ENCODE data around the gene PRKAR1B.

The PRKAR1B gene

DNA sequence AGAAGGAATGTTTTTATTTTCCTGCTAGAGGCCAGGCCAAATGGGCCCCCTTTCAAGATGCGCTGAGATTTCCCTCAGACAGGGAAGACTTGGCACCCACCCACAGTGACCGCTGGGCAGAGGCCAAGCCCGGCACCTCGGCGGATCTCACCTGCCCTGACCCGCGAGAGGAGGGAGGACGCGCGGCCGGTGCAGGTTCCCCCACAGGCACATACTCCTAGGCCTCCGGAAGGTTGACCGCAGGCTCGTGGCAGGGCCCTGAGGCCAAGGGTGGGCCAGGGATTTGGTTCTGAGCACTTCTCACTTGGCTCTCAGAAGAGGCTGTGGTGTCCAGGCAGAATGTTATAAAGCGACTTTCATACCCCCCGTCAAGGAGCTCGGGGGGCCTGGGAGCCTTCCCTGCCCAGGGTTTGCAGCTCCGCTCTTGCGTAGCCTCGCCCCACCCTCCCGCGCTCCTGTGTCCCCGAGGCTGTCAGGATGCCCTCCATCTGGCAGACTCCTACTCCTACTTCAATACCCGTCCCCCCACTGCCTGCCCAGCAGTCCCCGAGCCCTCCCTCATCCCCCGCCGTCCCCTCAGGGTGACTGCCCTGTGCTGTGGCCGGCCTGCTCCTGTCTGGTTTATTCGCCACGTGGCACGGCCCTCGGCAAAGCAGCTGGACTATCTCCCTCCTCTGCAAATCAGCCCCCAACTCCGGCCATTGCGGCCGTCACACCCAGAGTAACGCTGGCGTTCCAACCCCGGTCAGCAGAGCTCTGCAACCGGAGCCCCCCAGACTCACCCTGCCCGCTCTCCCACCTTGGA lies 156.9 kb downstream of the PRKAR1B start:
- DNase-seq: no peak

DNA sequence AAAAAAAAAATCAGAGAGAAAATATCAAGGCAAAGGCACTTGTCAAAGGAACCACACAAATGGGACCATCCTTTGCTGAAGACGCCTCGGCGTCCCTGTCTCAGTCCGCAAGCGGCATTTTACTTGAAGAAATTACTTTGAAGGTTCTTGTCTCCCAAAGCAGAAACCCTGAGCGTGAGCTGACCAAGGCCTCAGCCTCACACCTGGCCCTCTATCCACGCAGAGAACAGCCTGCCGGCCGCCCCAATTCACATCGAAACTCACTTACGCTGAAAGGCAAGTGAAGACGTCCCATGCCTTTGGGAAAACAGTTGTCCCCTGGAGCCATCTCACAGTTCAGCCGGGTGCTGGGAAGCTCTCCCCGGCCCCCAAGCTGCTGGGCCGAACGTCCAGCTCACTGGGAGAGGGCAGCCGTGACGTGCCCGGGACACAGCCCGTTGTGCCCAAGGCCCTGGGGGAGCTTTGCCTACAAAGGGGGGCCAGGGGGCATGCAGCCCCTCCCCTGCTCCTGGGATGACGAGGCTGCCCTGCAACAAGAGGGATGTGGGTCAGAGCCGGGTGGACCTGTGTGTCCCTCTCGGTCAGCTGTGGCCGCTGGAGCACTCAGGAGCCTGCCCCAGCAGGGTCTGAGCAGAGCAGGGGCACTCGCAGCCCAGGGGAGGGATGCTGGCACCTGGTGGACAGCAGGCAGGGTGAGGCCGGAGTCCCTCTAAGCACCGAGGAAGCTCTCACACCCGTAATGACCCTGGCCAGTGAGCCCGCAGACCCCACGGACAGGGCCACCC lies 157.8 kb downstream of the PRKAR1B start:
- no peak for DNase-seq

DNA sequence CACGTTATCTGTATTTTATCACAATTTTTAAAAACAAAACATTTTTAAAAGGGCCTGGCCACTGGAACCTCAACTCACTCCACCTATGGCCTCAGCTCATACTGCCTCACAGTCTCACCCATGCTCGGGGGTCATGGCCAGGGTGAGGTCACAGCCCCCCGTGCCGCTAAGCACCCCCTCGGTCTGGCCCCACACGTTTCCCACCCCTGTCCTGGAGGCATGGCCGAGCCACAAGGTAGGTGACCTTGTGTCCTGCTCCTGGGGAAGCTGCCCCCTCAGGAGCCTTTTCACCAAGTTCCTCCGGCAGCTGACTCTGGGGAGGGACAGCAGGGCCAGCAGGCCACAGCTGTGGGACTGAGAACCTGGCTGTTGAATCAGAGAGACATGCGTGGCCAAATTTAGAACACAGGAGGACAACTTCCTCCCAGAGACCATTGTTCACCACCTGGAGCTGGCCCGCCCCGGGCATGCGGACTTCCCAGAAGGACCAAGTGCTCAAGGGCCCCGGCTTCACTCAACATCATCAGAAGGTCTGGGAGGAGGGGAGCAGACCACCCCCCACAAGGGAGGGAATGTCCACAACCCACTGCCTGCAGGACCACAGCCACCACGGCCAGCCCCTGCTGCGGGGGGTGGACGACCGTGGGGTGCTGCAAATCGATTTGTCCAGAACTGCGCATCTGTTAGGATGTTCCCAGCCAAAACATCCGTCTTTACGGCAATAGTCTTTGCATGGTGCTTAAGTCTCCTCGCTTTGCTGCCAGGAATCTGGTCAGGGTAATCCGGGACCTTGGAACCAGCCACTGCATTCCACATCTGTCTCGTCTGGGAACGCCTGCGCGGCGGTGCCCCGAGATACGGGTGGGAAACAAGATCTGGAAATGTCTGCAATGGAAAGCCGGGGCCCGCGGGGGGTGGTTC lies 158.8 kb downstream of the PRKAR1B start:
- DNase-seq: no peak

DNA sequence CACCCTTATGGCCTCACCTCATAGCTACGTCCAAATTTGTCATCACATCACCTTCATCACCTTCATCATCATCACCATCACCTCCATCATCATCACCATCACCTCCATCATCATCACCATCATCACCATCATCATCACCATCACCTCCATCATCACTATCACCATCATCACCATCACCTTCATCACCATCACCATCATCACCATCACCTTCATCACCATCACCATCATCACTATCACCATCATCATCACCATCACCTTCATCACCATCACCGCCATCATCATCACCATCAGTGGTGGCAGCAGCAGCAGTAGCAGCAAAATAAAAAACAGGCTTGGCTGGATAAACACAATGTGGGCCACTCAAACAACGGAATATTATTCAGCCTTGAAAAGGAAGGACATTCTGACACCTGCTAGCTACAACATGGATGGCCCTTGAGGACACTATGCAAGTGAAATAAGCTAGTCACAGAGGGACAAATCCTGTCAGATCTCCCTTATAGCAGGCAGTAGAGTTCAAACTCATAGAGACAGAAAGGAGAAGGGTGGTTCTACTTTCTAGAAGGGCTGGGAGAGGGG lies 159.7 kb downstream of the PRKAR1B start:
- DNase-seq: no peak

DNA sequence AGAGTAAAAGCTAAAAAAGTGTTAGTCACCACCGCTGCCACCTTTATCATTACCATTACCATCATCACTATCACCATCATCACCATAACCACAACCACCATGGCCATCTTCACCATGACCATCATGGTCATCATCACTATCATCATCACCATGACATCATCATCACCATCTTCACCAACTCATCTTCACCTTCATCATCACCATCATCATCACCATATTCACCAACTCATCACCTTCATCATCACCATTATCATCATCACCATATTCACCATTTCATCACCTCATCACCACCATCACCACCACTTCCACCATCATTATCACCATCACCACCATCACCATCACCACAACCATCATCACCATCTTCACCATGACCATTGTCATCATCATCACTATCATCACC lies 161.0 kb downstream of the PRKAR1B start:
- DNase-seq: no peak

DNA sequence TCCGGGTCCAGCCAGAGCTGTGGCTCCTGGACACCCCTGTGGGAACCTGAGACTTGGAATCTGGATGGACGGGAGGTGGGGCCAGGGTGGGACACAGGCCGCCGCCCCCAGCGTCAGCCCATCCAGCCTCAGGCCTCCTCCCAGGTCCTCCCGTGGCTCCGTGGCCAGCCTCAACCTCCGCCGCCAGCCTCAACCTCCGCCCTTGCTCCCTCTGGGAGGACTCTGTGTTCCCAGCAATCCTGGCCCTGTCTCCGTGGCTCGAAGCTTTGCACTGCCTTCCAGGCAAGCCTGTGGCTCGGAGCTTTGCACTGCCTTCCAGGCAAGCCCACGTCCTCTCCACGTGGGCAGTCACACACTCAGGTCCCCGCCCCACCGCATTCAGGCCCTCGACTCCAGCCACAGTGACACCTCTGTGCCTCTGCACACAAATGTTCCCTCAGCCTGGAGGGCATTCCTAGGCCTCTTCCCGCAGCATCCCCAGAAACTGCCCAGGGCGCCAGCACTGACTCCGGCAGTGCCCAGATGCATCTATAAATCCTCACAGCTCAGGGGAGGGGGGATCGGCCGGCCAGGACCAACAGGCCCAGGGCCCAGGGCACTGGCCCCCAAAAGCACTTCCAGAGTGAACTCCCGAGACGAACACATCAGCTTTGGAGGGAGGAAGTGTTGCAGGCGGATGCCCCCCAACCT lies 162.8 kb downstream of the PRKAR1B start:
- DNase-seq: no peak

DNA sequence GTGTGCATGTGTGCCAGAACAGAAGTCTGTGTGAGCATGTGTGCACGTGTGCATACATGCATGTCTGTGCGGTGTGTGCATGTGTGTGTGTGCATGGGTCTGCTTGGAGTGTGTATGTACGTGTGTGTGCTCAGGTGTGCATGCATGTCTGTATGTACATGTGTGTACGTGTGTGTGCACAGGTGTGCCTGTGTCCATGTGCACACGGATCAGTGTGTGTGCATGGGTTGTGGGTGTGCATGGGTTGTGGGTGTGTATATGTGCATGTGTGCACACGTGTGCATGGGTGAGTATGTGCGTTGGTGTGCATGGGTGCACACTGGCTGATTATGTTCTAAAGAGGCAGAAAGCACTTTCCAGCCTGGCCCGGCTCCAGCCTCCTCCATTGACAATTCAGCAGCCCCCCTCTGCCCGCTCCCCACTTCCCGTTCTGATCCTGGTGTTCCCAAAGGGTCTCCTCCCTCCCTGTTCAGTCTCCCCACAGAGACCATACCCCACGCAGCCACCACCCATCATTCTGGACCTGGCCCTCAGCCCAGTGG lies 163.4 kb downstream of the PRKAR1B start:
- no peak for DNase-seq

DNA sequence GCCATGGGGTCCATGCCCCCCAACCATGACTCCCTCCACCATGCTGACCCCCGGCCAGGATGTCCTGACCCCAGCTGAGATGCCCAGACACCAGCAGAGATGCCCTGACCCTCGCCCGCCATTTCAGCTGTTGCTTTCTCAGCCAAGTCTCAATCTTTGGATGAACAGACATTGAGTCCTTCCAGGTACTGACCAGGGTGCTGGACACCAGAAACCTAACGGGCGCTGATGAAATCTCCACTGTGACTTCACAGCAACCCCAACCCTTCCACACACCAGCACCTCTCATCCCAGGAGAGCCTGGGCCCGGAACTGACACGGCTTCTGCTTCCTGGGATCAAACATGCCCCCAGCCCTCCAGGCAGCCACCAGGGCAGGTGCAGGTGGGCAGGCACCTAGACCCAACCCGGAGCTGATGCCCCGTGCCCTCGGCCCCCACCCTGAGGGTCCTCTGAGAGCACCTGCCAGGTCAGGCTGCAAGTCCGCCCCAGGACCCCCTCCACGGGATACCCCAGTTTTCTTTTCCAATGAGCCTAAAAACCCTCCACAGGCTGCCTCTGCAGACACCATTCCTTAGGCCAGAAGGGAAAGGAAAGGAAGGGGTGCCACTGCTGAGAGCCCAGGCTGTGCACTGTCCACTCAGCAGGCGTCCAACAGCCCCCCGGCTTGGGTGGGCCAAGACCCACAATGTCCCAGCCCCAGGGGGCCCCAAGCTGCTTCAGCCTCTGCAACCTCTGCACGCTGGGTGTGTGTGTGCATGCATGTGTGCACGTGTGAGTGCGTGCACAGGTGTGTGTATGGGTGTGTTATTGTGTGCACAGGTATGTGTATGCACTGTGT lies 164.1 kb downstream of the PRKAR1B start:
- DNase-seq: no peak

DNA sequence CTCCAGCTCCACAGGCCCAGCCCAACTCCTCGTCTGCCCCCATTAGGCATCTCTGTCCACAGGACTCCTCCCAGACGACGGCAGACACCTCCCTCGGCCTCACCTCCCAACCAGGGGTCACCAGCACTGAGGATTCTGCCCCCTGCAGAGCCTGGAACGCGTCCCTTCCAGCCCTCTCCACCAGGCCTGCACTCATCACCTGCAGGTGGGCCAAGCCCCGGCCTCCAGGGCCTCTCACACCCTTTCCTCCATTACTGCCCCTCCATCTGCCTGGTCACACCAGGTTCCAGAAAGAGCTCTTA lies 164.8 kb downstream of the PRKAR1B start:
- DNase-seq: no peak

DNA sequence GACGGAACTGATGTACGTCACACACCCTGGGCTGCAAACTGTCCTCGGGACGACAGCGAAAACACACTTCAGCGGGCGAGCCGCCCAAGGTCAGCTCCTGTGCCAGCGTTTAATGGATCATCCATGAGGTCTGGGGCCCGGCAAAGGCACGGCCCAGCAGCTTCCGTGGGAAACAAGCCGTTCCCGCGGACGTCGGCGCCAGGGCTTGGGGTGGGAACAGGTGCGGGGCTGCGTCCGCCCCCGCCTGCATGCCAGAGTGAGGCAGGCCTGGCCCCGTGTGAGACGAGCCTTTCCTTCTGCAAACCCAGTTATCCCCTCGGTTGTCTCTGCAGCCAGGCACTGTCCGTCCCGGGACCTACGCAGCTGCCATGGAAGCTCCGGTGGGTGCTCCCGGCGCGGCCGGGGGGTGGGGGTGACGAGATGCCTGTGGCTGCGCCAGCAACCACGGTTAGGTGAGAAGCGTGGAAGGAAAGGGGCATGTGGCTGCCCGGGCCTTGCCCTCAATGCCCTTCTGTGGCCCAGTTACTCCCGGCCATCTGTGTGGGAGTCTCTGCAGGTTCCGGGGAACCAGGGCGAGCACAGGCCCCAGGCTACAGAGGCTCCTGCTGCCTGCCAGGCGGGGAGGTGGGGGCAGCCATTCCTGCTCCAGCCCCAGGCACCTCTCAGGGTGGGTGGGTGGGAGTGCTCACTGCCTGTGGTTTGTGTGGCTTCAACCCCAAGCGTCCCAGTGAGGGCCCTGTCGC lies 165.3 kb downstream of the PRKAR1B start:
- no peak for DNase-seq

DNA sequence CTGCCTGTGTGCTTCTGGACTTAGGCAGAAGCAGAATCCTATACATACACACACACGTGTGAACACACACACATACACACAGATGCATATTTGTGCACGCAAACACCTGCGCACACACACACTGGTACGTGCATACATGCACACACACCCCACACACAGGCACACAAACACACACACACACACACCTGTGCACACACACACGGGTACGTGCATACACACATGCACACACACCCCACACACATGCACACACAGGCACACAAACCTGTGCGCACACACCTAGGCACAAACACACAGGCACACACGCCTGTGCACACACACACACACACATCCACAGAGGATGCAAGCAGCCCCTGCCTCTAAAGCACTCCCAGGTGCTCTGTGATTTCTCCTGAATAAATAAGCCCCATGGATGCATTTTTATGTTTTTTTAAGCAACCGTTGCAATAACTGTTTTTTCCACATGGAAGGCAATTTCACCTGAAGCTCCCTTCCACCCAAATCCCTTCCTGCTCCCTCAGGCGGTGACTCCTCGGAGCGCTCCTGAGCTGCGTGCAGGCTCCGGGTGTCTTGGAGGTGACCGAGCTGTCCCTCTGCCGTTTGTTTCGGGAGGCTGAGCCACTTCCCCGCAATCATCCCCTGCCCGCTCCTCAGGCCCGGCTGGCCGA lies 166.0 kb downstream of the PRKAR1B start:
- no peak for DNase-seq

DNA sequence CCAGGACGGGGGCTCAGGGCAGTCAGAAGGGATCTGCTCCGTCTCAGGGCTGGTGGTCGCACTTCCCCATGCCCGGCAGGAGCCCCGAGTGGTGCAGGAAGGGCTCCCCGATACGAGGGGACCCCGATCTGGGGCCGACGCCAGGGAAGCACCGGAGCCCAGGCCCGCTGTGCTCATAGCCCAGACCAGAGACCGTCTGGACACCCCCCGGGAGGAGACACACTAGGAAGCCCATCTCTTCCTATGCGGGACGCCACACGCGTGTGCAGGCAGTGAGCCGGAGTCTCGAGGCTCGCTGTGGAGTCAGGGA lies 167.7 kb downstream of the PRKAR1B start:
- DNase-seq: no peak

DNA sequence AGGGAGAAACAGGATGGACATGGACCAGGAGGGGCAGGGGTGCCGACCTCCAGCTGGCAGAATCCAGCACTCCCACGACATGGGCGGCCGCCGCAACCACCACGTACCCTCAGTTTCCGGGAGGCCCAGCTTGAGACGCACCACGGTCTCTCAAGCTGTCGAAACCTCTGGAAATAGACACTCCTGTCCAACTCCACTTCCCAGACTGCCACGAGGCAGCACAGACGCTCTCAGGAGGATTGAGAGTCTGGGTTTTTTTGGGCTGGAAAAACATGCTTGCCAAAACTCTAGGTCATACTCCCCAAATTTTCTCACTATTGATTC lies 169.6 kb downstream of the PRKAR1B start:
- DNase-seq: no peak

DNA sequence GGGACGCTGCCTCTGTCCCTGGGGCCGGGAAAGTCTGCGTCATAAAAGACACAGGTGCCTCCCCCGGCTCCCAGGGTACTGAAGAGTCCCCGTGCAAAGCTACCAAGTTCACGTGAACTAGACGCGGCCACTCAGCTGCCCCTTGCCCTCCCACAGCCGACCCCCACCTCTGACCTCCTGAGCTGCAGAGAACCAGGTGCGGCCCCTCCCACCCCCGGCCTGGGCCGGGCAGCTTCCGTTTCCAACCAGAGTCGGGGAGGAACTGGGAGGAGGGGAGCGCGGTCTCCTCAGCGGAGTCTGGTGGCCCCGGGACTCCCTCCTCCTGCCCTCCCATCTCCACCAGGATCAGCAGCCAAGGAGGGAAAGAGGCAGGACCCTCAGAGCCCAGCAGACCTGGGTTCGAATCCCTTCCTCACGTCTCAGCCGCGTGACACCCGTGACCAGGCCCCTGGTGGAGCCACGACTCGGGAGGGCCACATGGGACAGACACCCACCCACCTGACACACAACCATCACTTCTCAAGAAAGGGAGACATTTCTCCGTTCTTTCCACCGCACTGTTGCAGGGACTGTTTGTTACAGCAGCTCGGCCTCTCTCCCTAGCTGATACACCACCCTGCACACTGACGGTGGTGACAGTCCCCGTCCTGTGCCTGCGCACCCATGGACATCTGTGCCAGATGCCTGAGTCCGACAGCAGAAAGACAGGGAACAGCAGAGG lies 170.1 kb downstream of the PRKAR1B start:
- no peak for DNase-seq

DNA sequence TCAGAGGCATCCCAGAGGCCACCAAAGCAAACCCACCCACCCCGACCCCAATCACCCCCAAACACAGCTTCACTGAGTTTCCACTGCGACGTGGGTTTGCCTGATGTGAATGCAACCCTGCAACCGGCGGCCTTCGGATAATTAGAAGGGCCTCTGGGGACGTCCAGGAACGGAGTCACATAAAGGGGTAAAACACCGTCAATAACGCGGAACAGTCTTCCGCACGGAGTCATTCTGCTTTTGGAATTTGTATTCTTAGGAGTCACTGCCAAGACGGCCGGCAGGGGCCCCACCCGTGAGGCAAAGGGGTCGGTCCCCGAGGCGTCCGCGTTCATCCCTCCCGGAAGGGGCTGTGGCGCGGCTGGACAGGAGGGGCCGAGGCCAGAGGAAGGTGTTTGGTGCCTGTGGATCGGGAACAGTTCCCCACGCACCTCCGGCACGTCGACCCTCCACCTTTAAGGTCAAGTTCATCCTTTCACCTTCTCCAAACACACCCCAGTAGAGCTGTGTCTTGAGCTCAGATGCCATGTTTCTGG lies 170.7 kb downstream of the PRKAR1B start:
- no peak for DNase-seq

DNA sequence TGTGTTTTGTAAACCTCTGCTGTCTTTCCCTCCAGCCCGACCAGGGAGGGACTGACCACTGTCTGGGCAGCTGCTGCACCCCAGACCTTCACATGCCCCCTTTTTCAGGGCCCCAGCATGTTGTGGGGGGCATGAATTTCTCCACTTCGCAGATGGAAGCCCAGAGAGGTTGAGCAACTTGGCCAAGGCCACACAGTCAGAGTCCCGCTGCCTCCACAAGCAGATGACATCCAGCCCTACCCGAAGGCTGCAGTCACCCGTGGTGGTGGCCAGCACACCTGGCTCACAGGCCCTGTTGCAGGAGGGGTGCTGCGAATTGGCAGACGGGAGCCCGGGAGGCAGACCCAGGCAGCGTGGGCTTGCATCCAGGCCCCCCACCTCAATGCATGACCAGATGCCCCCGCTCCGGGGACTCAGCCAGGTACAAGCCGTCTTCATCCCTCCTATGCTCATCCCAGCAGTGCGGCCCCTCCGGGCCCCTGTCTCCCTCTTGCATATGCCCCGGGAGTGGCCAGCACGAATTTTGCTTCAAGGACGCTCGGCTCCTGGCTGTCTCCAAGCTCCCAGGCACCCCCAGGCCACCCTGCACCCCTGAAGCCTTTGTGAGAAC lies 171.4 kb downstream of the PRKAR1B start:
- no peak for DNase-seq

DNA sequence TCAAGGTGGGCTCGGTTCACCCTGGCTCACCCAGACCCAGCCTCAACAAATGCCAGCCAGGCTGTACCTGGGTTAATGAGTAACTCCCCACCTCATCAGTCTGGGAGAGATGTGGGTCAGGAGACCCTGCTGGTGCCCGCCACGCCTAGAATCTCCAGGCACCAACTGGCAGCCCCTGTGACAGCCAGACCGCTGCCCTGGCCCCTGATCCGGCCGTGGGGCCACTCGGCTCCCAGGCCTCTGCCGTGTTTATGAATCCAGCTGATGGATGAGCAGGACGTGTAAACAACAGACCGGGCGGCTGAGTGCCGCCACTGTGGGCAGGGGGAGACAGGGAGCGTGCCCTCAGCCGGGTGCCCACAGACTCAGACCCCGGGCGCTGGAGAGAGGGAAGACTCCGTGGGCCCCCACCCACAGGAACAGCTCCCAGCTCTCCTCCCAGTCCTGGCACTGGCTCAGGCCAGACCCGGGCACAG lies 173.4 kb downstream of the PRKAR1B start:
- DNase-seq: no peak

DNA sequence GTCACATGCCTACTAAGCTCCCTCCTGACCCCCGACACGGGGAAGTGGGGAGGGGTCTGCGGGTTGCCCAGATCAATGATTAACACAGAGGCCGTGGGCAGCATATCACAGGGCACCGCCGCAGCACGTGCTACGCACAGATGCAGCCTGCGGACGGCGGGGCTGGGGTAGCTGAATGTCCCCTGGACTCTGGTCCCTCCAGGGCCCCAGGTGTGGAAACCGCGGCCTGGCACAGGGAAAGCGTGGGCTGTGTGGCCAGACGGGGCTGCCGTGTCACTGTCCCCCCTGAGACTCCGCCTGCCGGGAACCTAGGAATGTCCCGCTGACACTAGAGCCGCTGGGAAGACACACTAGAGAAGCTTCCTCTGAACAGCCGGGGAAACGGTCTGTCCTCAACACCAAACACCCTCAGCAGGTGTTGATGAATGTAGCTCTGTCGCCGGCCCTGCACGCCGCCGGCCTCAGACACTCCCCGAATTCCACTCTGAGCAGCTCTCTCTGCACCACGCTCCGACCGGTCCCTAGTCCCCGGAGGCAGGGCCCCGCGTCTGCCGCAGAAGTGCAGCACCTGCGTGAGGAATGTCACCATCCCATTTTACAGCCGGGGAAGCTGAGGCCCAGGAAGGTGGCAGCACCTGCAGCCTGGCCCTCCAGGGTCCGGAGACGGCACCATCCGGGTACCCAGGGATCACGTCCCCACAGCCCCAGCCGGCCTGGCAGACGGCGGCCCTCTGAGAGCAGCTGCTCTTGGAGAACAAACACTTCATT lies 174.0 kb downstream of the PRKAR1B start:
- no peak for DNase-seq

All from NCI-H446 (cell line).